Measurements from ENCODE around the gene YIPF2. TPM values are rescaled to one million over a fixed set of nuclear protein-coding genes. Genes with fewer than 3 reads are reported as not detected.

YIPF2 gene
- total and polyA plus RNA-seq, 5 experiments from 2014 or later: 12.0 to 32.0 (median 18.2) TPM

GRCh38 chr19:10895363-10895762 is 33.1 kb downstream of the YIPF2 start:
- no peak for DNase-seq
- no peak overlapping the region for H3K4me3 Mint-ChIP-seq
- H3K9me3 Mint-ChIP-seq: no peaks in the 10 kb centered on the region
- POLR2A ChIA-PET: no interaction called here
- no peaks in the 10 kb centered on the region for H3K27me3 Mint-ChIP-seq
- peaks cover 8 to 19% (median 10%) of the 10 kb centered on the region in 4 donors for H3K4me1 Mint-ChIP-seq
- peaks cover 0 to 3% (median 0%) of the 10 kb centered on the region in 3 donors for H3K36me3 Mint-ChIP-seq
- ATAC-seq: no peak
- H3K27ac Mint-ChIP-seq: no peak overlapping the region

GRCh38 chr19:10894911-10895213 is 33.6 kb downstream of the YIPF2 start:
- H3K9me3 Mint-ChIP-seq: no peaks in the 10 kb centered on the region
- peaks cover 0 to 3% (median 0%) of the 10 kb centered on the region in 3 donors for H3K36me3 Mint-ChIP-seq
- POLR2A ChIA-PET: no interaction called here
- ATAC-seq: no peak
- no peaks in the 10 kb centered on the region for H3K27me3 Mint-ChIP-seq
- no peak overlapping the region for H3K4me3 Mint-ChIP-seq
- H3K4me1 Mint-ChIP-seq: peaks cover 8 to 16% (median 10%) of the 10 kb centered on the region in 4 donors
- H3K27ac Mint-ChIP-seq: peak overlapping the region in 1 of 10 donors; percentile 40
- DNase-seq: no peak

- peaks cover 8 to 19% (median 17%) of the 10 kb centered on the region in 4 donors for H3K4me1 Mint-ChIP-seq
- POLR2A ChIA-PET: interaction anchor here (0.6 kb wide), 1 partner anchor 20 kb away, joined by 3 read pairs; no protein-coding TSS in a partner anchor
- H3K27ac Mint-ChIP-seq: peak overlapping the region in 2 of 10 donors; percentile 51 to 54
- H3K27me3 Mint-ChIP-seq: no peaks in the 10 kb centered on the region
- no peaks in the 10 kb centered on the region for H3K9me3 Mint-ChIP-seq
- ATAC-seq: no peak
- peaks cover 0 to 3% (median 0%) of the 10 kb centered on the region in 3 donors for H3K36me3 Mint-ChIP-seq
- DNase-seq: no peak
- H3K4me3 Mint-ChIP-seq: no peak overlapping the region
Measured at GRCh38 chr19:10892256-10892655, 36.2 kb downstream of the YIPF2 start.

- no peak overlapping the region for H3K4me3 Mint-ChIP-seq
- POLR2A ChIA-PET: no interaction called here
- no peaks in the 10 kb centered on the region for H3K9me3 Mint-ChIP-seq
- peak overlapping the region in 1 of 10 donors; percentile 51 for H3K27ac Mint-ChIP-seq
- no peaks in the 10 kb centered on the region for H3K27me3 Mint-ChIP-seq
- ATAC-seq (no peak), DNase-seq (no peak)
- H3K4me1 Mint-ChIP-seq: peaks cover 4 to 16% (median 14%) of the 10 kb centered on the region in 4 donors
- peaks cover 0 to 5% (median 0%) of the 10 kb centered on the region in 3 donors for H3K36me3 Mint-ChIP-seq
Measured at GRCh38 chr19:10891405-10892086, 36.9 kb downstream of the YIPF2 start.

DNA sequence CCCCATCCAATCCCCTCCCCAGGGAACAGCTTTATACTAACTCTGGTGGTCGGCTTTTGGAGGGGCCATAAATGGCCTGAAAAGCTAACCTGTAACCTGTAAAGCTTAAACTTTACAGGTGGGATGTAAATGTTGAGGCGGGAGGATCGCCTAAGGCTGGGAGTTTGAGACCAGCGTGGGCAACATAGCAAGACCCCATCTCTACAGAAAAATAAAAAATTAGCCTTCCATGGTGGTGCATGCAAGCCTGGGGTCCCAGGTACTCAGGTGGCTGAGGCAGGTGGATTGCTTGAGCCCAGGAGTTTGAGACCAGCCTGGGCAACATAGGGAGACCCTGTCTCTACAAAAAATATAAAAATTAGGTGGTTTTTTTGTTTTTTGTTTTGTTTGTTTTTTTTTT is 38.6 kb downstream of the YIPF2 start:
- H3K4me3 Mint-ChIP-seq: no peak overlapping the region
- DNase-seq (no peak), ATAC-seq (no peak)
- H3K36me3 Mint-ChIP-seq: peaks cover 0 to 5% (median 0%) of the 10 kb centered on the region in 3 donors
- no peaks in the 10 kb centered on the region for H3K27me3 Mint-ChIP-seq
- H3K27ac Mint-ChIP-seq: no peak overlapping the region
- H3K4me1 Mint-ChIP-seq: peaks cover 3 to 14% (median 11%) of the 10 kb centered on the region in 4 donors
- POLR2A ChIA-PET: interaction anchor here (0.7 kb wide), 1 partner anchor 171 kb away, joined by 4 read pairs; no protein-coding TSS in a partner anchor
- H3K9me3 Mint-ChIP-seq: no peaks in the 10 kb centered on the region

GRCh38 chr19:10888421-10888866 is 40.0 kb downstream of the YIPF2 start:
- Mint-ChIP-seq H3K36me3 (peaks cover 0 to 2% (median 0%) of the 10 kb centered on the region in 3 donors), H3K4me3 (no peak overlapping the region), H3K27ac (no peak overlapping the region), H3K9me3 (no peaks in the 10 kb centered on the region), H3K27me3 (no peaks in the 10 kb centered on the region), H3K4me1 (peaks cover 3 to 12% (median 11%) of the 10 kb centered on the region in 4 donors)
- DNase-seq (no peak), ATAC-seq (no peak)
- POLR2A ChIA-PET: interaction anchor here (0.5 to 1.0 kb wide), 3 partner anchors 22 to 108 kb away, joined by 3 to 5 read pairs (median 3); no protein-coding TSS in a partner anchor

DNA sequence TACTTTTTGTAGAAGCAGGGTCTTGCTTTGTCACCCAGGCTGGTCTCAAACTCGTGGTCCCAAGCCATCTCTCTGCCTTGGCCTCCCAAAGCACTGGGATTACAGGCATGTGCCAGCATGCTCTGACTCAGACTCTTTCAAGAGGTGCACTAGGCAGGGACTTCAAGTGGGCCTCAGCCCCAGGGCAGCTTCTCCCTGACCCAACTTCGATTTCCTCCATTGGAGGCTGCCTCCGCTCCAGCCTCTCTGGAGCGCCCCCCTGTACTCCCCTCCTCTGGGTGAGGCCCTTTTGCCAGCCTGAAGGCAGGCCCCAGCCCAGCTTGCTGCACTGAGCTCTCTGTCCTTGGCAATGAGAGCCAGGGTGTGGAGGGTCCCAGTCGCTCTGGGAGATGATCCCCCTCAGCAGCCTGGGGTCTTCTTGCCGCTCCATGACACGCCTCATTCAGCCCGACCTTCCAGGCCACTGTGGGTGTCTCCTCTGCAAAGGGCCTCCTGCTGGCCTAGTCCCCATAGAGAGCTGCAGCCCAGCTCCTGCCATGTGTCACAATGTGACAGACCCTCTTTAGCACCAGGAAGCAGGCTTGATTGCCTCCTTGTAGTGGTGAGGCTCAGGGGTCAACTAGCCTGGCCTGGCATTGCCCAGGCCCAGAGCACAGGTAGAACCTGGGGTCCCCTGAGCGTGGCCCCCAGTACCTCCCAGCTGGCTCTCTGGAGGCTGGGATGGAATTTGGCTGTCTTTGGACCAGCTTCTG is 40.6 kb downstream of the YIPF2 start:
- POLR2A ChIA-PET: interaction anchor here (0.5 to 1.0 kb wide), 2 partner anchors 21 to 50 kb away, joined by 3 to 5 read pairs; no protein-coding TSS in a partner anchor
- ATAC-seq (no peak), DNase-seq (no peak)
- no peak overlapping the region for H3K27ac Mint-ChIP-seq
- peaks cover 0 to 2% (median 0%) of the 10 kb centered on the region in 3 donors for H3K36me3 Mint-ChIP-seq
- H3K27me3 Mint-ChIP-seq: no peaks in the 10 kb centered on the region
- H3K9me3 Mint-ChIP-seq: no peaks in the 10 kb centered on the region
- no peak overlapping the region for H3K4me3 Mint-ChIP-seq
- peaks cover 3 to 12% (median 11%) of the 10 kb centered on the region in 4 donors for H3K4me1 Mint-ChIP-seq

- Mint-ChIP-seq H3K36me3 (peaks cover 0 to 2% (median 0%) of the 10 kb centered on the region in 3 donors), H3K9me3 (no peaks in the 10 kb centered on the region), H3K27ac (peak overlapping the region in 2 of 10 donors; percentile 43 to 62), H3K4me3 (no peak overlapping the region), H3K27me3 (no peaks in the 10 kb centered on the region), H3K4me1 (peaks cover 3 to 12% (median 11%) of the 10 kb centered on the region in 4 donors)
- DNase-seq (no peak), ATAC-seq (no peak)
- POLR2A ChIA-PET: interaction anchor here (0.7 kb wide), 1 partner anchor 29 kb away, joined by 4 read pairs; no protein-coding TSS in a partner anchor
Measured at GRCh38 chr19:10885201-10886169, 43.0 kb downstream of the YIPF2 start.

DNA sequence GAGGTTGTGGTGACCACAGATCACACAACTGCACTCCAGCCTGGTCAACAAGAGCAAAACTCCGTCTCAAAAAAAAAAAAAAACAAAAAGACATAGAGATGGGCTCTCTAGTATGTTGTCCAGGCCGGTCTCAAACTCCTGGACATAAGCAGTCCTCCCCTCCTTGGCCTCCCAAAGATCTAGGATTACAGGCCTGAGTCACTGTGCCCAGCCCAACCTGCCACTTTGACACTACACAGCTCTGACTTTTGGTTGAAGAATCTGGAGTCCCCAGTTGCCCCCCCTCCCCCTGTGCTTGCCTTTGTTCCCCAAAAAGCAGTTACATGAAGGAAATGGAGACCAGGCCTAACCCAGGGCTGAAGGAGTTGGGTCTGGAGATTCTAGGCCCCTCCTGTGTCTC is 44.2 kb downstream of the YIPF2 start:
- H3K4me1 Mint-ChIP-seq: peaks cover 7 to 16% (median 13%) of the 10 kb centered on the region in 4 donors
- no peak overlapping the region for H3K4me3 Mint-ChIP-seq
- H3K27me3 Mint-ChIP-seq: no peaks in the 10 kb centered on the region
- ATAC-seq (no peak), DNase-seq (no peak)
- peaks cover 0 to 2% (median 0%) of the 10 kb centered on the region in 3 donors for H3K36me3 Mint-ChIP-seq
- no peaks in the 10 kb centered on the region for H3K9me3 Mint-ChIP-seq
- POLR2A ChIA-PET: no interaction called here
- peak overlapping the region in 1 of 10 donors; percentile 51 for H3K27ac Mint-ChIP-seq

DNA sequence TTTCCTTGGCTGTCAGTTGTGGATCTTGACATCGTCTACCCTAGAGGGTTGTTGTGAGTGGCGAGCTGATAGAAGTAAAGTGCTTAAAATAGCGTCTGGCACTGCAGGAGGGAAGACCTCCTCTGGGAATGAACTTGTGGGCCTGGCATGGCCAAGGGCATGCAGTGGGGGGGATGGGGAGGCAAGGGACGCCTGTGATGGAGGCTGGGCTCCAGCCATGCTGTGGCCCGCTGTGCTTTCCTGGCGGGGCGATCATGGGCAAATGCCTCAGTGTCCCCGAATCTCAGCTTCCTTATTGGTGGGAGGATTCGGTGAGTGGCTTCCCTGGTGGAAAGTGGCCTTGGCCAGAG is 46.4 kb downstream of the YIPF2 start:
- DNase-seq (no peak), ATAC-seq (no peak)
- H3K4me3 Mint-ChIP-seq: no peak overlapping the region
- no peak overlapping the region for H3K27ac Mint-ChIP-seq
- POLR2A ChIA-PET: no interaction called here
- H3K9me3 Mint-ChIP-seq: no peaks in the 10 kb centered on the region
- no peaks in the 10 kb centered on the region for H3K27me3 Mint-ChIP-seq
- H3K4me1 Mint-ChIP-seq: peaks cover 9 to 24% (median 16%) of the 10 kb centered on the region in 4 donors
- H3K36me3 Mint-ChIP-seq: peaks cover 0 to 1% (median 0%) of the 10 kb centered on the region in 3 donors

- POLR2A ChIA-PET: no interaction called here
- Mint-ChIP-seq H3K27me3 (no peaks in the 10 kb centered on the region), H3K9me3 (no peaks in the 10 kb centered on the region), H3K4me1 (peaks cover 8 to 23% (median 19%) of the 10 kb centered on the region in 4 donors), H3K4me3 (no peak overlapping the region), H3K27ac (no peak overlapping the region), H3K36me3 (no peaks in the 10 kb centered on the region)
- ATAC-seq (no peak), DNase-seq (no peak)
Measured at GRCh38 chr19:10881403-10882107, 46.9 kb downstream of the YIPF2 start.

DNA sequence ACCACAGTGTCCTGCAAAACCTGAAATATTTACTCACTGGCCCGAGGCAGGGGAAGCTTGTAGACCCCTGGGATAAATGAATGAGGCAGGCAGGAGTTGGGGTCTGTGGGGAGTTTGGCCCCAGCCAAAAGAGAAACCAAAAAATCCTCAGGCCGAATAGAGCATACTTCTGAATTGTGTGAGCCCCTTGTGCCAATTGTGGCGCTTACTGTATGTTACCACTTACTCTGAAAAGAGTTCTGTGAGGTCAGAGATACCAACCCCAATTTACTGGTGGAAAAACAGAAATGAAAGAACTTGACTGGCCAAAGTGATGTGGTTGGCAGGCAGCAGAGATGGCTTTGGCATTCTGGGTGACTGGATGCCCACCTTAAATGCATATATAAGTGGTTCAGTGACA is 50.2 kb downstream of the YIPF2 start:
- no peak for ATAC-seq
- no peaks in the 10 kb centered on the region for H3K9me3 Mint-ChIP-seq
- H3K27me3 Mint-ChIP-seq: no peaks in the 10 kb centered on the region
- no peak for DNase-seq
- peaks cover 0 to 2% (median 0%) of the 10 kb centered on the region in 3 donors for H3K36me3 Mint-ChIP-seq
- peaks cover 8 to 33% (median 19%) of the 10 kb centered on the region in 4 donors for H3K4me1 Mint-ChIP-seq
- no peak overlapping the region for H3K4me3 Mint-ChIP-seq
- peak overlapping the region in 4 of 10 donors; percentile 10 to 71 (median 50) for H3K27ac Mint-ChIP-seq
- POLR2A ChIA-PET: no interaction called here

Data from naive thymus-derived CD8-positive, alpha-beta T cell (primary cell).